ENCODE measurements around the gene MLLT1.

Gene MLLT1

DNA sequence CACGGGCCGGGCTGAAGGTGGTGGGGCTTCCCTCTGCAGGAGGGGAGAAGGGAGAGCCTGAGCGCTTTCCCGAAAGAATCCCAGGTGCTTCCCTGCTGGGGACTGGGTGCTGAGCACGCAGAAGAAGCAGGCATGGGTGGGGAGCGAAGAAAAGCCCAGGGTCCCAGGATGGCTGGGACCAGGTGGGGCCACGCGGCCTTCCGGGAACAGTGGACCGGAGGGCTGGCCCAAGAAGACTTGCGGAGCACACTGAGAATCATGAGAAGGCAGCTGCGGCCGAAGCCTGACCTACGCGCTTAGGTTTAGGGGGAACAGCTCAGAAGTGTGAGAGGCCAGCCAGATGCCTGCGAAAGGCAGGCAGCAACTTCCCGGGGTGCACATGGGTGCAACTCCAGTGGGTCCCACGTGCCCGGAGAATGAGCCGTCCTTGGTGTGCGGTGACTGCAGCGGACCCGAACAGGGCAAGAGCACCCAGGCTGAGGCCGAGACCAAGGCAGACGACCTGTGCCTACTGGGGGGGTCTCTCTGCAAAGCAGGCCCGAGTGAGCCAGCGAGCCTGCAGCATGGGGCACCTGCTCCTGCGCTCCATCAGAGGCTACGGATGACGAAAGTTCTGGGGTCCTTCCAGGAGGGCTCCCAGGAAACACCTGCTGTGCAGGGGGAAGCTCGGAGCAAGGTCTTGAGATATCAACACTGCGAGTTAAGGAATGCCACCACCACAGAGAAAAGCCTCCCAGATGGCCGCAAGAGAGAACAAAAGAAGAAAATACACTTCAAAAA lies 52.4 kb downstream of the MLLT1 start:
- TF ChIP-seq, protein P1, sequence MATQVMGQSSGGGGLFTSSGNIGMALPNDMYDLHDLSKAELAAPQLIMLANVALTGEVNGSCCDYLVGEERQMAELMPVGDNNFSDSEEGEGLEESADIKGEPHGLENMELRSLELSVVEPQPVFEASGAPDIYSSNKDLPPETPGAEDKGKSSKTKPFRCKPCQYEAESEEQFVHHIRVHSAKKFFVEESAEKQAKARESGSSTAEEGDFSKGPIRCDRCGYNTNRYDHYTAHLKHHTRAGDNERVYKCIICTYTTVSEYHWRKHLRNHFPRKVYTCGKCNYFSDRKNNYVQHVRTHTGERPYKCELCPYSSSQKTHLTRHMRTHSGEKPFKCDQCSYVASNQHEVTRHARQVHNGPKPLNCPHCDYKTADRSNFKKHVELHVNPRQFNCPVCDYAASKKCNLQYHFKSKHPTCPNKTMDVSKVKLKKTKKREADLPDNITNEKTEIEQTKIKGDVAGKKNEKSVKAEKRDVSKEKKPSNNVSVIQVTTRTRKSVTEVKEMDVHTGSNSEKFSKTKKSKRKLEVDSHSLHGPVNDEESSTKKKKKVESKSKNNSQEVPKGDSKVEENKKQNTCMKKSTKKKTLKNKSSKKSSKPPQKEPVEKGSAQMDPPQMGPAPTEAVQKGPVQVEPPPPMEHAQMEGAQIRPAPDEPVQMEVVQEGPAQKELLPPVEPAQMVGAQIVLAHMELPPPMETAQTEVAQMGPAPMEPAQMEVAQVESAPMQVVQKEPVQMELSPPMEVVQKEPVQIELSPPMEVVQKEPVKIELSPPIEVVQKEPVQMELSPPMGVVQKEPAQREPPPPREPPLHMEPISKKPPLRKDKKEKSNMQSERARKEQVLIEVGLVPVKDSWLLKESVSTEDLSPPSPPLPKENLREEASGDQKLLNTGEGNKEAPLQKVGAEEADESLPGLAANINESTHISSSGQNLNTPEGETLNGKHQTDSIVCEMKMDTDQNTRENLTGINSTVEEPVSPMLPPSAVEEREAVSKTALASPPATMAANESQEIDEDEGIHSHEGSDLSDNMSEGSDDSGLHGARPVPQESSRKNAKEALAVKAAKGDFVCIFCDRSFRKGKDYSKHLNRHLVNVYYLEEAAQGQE (IDR thresholded peaks at IDR 0.05; ENCODE audit: insufficient read depth in 1 of 2, low read depth in 2 of 2, low read length in 2 of 2): no peak
- TF ChIP-seq SIN3A (IDR thresholded peaks at IDR 0.05; ENCODE audit: borderline replicate concordance, insufficient read depth, low read length): no peak
- TF ChIP-seq TAF1 (IDR thresholded peaks at IDR 0.05; ENCODE audit: borderline replicate concordance, insufficient read depth, low read length): no peak
- no peak for TF ChIP-seq POLR2AphosphoS5 (IDR thresholded peaks at IDR 0.05; ENCODE audit: low read depth, low read length)
- TF ChIP-seq FOXP2 (optimal IDR thresholded peaks at IDR 0.05; ENCODE audit: borderline replicate concordance, extremely low read depth, extremely low read length, insufficient read depth): no peak

DNA sequence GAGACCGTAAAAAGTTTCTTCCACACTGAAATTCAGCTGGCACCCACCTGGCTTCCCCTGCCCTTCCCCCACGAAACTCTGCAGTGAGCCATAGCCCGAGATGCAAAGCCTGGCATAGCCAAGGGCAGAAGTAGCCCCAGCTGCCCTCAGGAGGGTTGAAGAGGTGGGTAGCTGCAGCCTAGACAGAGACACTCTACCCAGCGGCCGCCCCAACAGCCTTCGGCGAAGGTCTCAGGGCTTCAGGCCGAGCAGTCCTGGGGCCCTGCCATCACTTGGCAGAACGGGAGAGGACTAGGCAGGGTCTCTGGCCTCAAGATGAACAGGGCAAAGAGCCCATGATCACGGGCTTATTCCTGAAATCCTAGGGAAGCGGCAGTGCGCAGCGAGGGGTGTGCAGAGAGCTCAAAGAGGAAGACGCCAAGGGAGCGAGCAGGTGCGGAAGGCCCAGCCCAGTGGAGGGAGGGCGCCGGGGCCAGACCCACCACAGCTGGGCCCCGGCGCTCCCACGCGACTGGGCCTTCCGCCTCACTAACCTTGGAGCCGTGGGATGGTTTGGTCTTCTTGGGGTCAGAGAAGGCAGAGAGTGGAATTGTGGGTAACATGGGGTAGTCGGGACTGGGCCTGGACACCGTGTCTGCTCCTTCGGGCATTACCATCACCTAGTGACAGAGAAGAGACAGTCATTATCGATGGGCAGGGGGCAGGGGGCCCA lies 53.2 kb downstream of the MLLT1 start:
- TF ChIP-seq SIN3A (IDR thresholded peaks at IDR 0.05; ENCODE audit: borderline replicate concordance, insufficient read depth, low read length) (no peak), FOXP2 (optimal IDR thresholded peaks at IDR 0.05; ENCODE audit: borderline replicate concordance, extremely low read depth, extremely low read length, insufficient read depth) (no peak), TAF1 (IDR thresholded peaks at IDR 0.05; ENCODE audit: borderline replicate concordance, insufficient read depth, low read length) (no peak), POLR2AphosphoS5 (IDR thresholded peaks at IDR 0.05; ENCODE audit: low read depth, low read length) (no peak)
- TF ChIP-seq, protein P1 (IDR thresholded peaks at IDR 0.05; ENCODE audit: insufficient read depth in 1 of 2, low read depth in 2 of 2, low read length in 2 of 2): no peak

DNA sequence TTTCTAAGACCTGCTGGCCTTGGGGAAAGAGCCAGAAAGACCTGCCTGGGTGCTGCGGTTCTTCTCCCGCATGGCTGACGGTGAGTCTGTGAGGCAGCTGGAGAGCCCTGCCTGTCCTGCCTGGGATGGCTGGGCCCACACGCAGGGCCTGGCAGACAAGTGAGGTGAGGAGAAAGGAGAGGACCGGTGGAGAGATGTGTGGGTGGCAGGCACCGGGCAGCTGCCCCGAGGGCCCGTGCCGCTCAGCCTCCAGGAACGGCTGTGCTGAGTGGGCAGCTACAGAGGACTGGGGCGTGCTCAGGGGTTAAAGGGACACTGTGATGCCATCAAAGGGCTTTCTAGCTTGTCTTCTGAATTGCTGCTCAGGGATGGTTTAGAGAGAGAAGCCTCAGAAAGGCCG lies 53.8 kb downstream of the MLLT1 start:
- TF ChIP-seq FOXP2 (optimal IDR thresholded peaks at IDR 0.05; ENCODE audit: borderline replicate concordance, extremely low read depth, extremely low read length, insufficient read depth) (no peak), TAF1 (IDR thresholded peaks at IDR 0.05; ENCODE audit: borderline replicate concordance, insufficient read depth, low read length) (no peak), POLR2AphosphoS5 (IDR thresholded peaks at IDR 0.05; ENCODE audit: low read depth, low read length) (no peak), SIN3A (IDR thresholded peaks at IDR 0.05; ENCODE audit: borderline replicate concordance, insufficient read depth, low read length) (no peak)
- TF ChIP-seq, protein P1 (IDR thresholded peaks at IDR 0.05; ENCODE audit: insufficient read depth in 1 of 2, low read depth in 2 of 2, low read length in 2 of 2): no peak

DNA sequence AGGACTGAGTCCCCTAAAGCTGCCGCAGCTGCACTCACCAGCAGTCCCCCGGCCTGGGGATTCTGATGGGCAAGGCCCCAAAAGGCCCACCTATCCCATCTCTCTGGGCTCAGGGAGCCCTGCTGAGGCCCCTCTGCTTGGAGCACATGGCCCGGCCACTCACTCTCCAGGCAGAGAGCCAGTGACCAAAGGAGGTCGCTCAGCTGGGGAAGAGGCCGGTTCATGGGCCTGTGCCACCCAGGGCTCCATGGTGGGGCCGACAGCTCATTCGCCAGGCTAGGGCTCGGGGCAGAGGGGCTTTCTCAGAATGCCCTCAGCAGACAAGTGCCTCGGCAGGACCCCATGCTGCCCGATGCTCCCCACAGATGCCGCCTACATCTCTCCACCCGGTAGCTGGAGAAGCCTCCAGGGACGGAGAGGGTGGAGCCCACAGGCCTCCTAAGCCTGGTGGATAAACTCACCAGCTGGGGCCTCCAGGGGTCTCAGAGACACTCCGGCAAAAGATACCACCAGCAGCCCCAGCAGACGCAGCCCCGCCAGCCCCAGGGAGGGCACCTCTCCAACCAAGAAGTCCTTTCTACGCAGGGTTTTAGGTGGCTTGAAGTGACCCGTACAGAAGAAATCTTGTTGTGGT lies 54.4 kb downstream of the MLLT1 start:
- TF ChIP-seq FOXP2 (optimal IDR thresholded peaks at IDR 0.05; ENCODE audit: borderline replicate concordance, extremely low read depth, extremely low read length, insufficient read depth) (no peak), TAF1 (IDR thresholded peaks at IDR 0.05; ENCODE audit: borderline replicate concordance, insufficient read depth, low read length) (no peak), SIN3A (IDR thresholded peaks at IDR 0.05; ENCODE audit: borderline replicate concordance, insufficient read depth, low read length) (no peak), POLR2AphosphoS5 (IDR thresholded peaks at IDR 0.05; ENCODE audit: low read depth, low read length) (no peak)
- TF ChIP-seq, protein P1 (IDR thresholded peaks at IDR 0.05; ENCODE audit: insufficient read depth in 1 of 2, low read depth in 2 of 2, low read length in 2 of 2): no peak
